Osteoblast (primary cell): ENCODE measurements around the gene RAB44. TPM values are rescaled to one million over a fixed set of nuclear protein-coding genes. Genes with fewer than 3 reads are reported as not detected.
"Not testable (repeated sequence)": the region's sequence is repeated elsewhere in the genome, so short reads cannot be mapped to it uniquely, and the experiment has no call there.

Source experiments
- DNase-seq: peaks from one replicate; pipeline ENCODE4 v3.0.0; 2011; ENCODE audit warnings: low spot score, mixed read lengths; ENCODE audit not compliant: insufficient read length; ENCODE audit errors: missing footprints
- H2AFZ ChIP-seq: 2 replicates; pipeline ENCODE4 v1.6.0; 2011; ENCODE audit warnings: mild to moderate bottlenecking, low read length
- H3K27ac ChIP-seq: 2 replicates; pipeline ENCODE4 v1.5.1; 2011; ENCODE audit warnings: mild to moderate bottlenecking, low read depth, low read length, moderate library complexity
- H3K27me3 ChIP-seq: 2 replicates; pipeline ENCODE4 v1.6.0; 2012; ENCODE audit warnings: mild to moderate bottlenecking, control low read depth, inconsistent platforms, low read length, moderate library complexity; ENCODE audit not compliant: insufficient read depth
- H3K36me3 ChIP-seq: 2 replicates; pipeline ENCODE4 v1.5.1; 2011; ENCODE audit warnings: mild to moderate bottlenecking, low read length, control low read depth, moderate library complexity; ENCODE audit not compliant: insufficient read depth
- H3K4me1 ChIP-seq: 2 replicates; pipeline ENCODE4 v1.5.1; 2011; ENCODE audit warnings: mild to moderate bottlenecking, low read length, control low read depth, moderate library complexity; ENCODE audit not compliant: insufficient read depth
- H3K4me2 ChIP-seq: 2 replicates; pipeline ENCODE4 v1.6.0; 2011; ENCODE audit warnings: mild to moderate bottlenecking, low read length; ENCODE audit not compliant: insufficient read depth
- H3K4me3 ChIP-seq: fragments of 200-600 bp; sonication (generic); 3 replicates; pipeline ENCODE4 v1.5.1; 2012; ENCODE audit warnings: mild to moderate bottlenecking, low read length, inconsistent platforms; ENCODE audit not compliant: insufficient read depth
- H3K79me2 ChIP-seq: 2 replicates; pipeline ENCODE4 v1.6.0; 2012; ENCODE audit warnings: mild to moderate bottlenecking, low read length, control low read depth, inconsistent platforms; ENCODE audit not compliant: insufficient read depth
- H3K9me3 ChIP-seq: 2 replicates; pipeline ENCODE4 v1.5.1; 2011; ENCODE audit warnings: low read depth, low read length, control low read depth
- H4K20me1 ChIP-seq: 2 replicates; pipeline ENCODE4 v1.6.0; 2012; ENCODE audit warnings: mild to moderate bottlenecking, low read length, control low read depth; ENCODE audit not compliant: insufficient read depth
- CTCF ChIP-seq: IDR thresholded peaks from 2 replicates; pipeline ENCODE4 v1.5.1; 2011; ENCODE audit warnings: mild to moderate bottlenecking, low read depth, low read length, moderate library complexity; ENCODE audit errors: extremely low read depth
- total RNA-seq: library from RNA; depleted of rRNA; stranded (reverse); fragments of >200 nt; gene quantifications from 2 replicates; pipeline ENCODE4 v1.2.3, GENCODE V29; 2012

RAB44 gene
- total RNA-seq, 1 donor: 0.36 TPM

GRCh38 chr6:36722365-36722764 is 24.7 kb downstream of the RAB44 start:
- no peaks in the 10 kb centered on the region for H3K36me3 ChIP-seq
- no peaks in the 10 kb centered on the region for H4K20me1 ChIP-seq
- no peaks in the 10 kb centered on the region for H3K9me3 ChIP-seq
- no peaks in the 10 kb centered on the region for H3K79me2 ChIP-seq
- peak; percentile 45 for DNase-seq
- H2AFZ ChIP-seq: no peak overlapping the region
- no peak overlapping the region for H3K27ac ChIP-seq
- no peaks in the 10 kb centered on the region for H3K4me1 ChIP-seq
- no peak overlapping the region for H3K4me2 ChIP-seq
- no peak overlapping the region for H3K4me3 ChIP-seq
- H3K27me3 ChIP-seq: no peaks in the 10 kb centered on the region
- TF ChIP-seq CTCF: no peak

- Histone ChIP-seq H3K4me3 (no peak overlapping the region), H3K79me2 (no peaks in the 10 kb centered on the region), H3K27ac (no peak overlapping the region), H3K4me1 (no peaks in the 10 kb centered on the region), H2AFZ (no peak overlapping the region), H3K36me3 (no peaks in the 10 kb centered on the region), H3K9me3 (no peaks in the 10 kb centered on the region), H3K4me2 (no peak overlapping the region), H3K27me3 (no peaks in the 10 kb centered on the region), H4K20me1 (no peaks in the 10 kb centered on the region)
- no peak for TF ChIP-seq CTCF
- peak; percentile 47 for DNase-seq
Observed at GRCh38 chr6:36722879-36723278, 25.3 kb downstream of the RAB44 start.

GRCh38 chr6:36723992-36724391 is 26.4 kb downstream of the RAB44 start:
- peak; percentile 45 for DNase-seq
- not testable (repeated sequence) for H3K27ac ChIP-seq, H2AFZ ChIP-seq, H3K9me3 ChIP-seq, H3K4me2 ChIP-seq, H3K36me3 ChIP-seq, H3K27me3 ChIP-seq, H3K4me1 ChIP-seq, H4K20me1 ChIP-seq, H3K4me3 ChIP-seq, H3K79me2 ChIP-seq

DNA sequence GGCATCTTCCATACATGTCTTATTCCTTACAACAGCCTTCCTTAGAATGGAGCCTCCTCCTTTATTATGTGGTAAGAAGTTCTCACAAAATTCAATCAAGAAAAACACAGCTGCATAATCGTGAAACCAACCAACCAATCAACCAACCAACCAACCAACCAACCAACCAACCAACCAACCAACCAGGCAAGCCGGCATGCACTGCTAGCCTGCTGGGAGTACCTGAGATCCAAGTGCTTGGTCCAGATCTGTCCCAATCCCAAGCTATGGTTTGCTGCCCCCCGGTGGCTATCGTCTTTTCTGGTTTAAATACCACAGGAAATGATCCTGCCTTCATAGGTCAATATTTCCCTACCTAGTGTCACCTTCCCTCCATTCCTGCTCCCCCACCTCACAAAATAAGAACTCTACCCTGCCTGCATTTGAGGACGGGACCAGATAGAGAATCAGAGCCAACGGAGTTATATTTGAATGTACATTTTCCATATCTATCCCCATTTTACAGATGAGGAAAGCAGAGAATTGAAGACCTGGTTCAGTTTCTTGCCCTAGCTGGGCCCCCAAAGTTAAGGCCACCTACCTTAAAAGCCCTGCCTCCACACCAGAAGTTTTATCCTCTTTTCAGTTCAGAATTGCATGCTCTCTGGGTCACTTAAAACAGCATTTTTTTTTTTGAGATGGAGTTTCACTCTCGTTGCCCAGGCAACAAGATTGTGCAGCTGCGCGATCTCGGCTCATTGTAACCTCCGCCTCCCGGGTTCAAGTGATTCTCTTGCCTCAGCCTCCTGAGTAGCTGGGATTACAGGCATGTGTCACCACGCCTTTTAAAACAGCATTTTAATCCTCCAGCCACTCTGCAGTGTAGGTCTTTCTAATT is 27.1 kb downstream of the RAB44 start:
- Histone ChIP-seq H3K4me1 (peaks cover 7% of the 10 kb centered on the region), H3K27ac (no peak overlapping the region), H3K4me2 (no peak overlapping the region), H3K9me3 (no peaks in the 10 kb centered on the region), H4K20me1 (no peaks in the 10 kb centered on the region), H3K36me3 (no peaks in the 10 kb centered on the region), H2AFZ (no peak overlapping the region), H3K4me3 (no peak overlapping the region), H3K27me3 (no peaks in the 10 kb centered on the region), H3K79me2 (no peaks in the 10 kb centered on the region)
- peak; percentile 73 for TF ChIP-seq CTCF
- DNase-seq: peak; percentile 95
